HEK293 (cell line): Measurements from ENCODE around the gene HPCA.

ENCODE experiments used
- CTCF ChIA-PET: fragments of 350-600 bp; formaldehyde crosslinking; extraction: SDS; loops from one replicate; lab custom pipeline; 2021; ENCODE audit warnings: antibody characterized with exemption; lab: Yijun Ruan, JAX
- POLR2A ChIA-PET: fragments of 300-600 bp; formaldehyde crosslinking; extraction: SDS; loops from one replicate; lab custom pipeline; 2020; ENCODE audit warnings: antibody characterized with exemption, inconsistent platforms; lab: Yijun Ruan, JAX
- H3K27ac ChIP-seq: fragments of 200-500 bp; sonication (Bioruptor generic); 2 replicates; pipeline ENCODE4 v1.5.1; 2014; ENCODE audit warnings: low read depth, low read length, control low read depth, inconsistent platforms; ENCODE audit errors: extremely low read depth
- H3K36me3 ChIP-seq, 2 experiments: fragments of 200-500 bp in 1 of 2; sonication (Bioruptor generic) in 1 of 2; 1 replicate in 1 of 2; 2 replicates in 1 of 2; pipeline ENCODE4 v1.5.1; 2014 to 2017; ENCODE audit warnings: inconsistent platforms in 2 of 2, low read length in 2 of 2; ENCODE audit not compliant: control insufficient read depth in 2 of 2, insufficient read depth in 1 of 2
- H3K4me1 ChIP-seq: fragments of 200-500 bp; sonication (Bioruptor generic); 2 replicates; pipeline ENCODE4 v1.5.1; 2014; ENCODE audit warnings: mild to moderate bottlenecking, low read length, inconsistent platforms; ENCODE audit not compliant: control insufficient read depth, insufficient read depth
- H3K4me3 ChIP-seq: 2 replicates; pipeline ENCODE4 v1.5.1; 2011; ENCODE audit warnings: low read depth, mild to moderate bottlenecking, control low read depth, low read length, moderate library complexity
- H3K9me3 ChIP-seq: fragments of 200-500 bp; sonication (Bioruptor generic); 2 replicates; pipeline ENCODE4 v1.5.1; 2014; ENCODE audit warnings: low read depth, low read length, inconsistent platforms; ENCODE audit not compliant: control insufficient read depth, insufficient read depth
- EGR2 ChIP-seq: fragments of 450-650 bp; formaldehyde crosslinking; IDR thresholded peaks from 2 replicates; pipeline ENCODE4 v1.5.1; 2016; ENCODE audit warnings: low read depth, missing biosample characterization, missing genetic modification characterization
- GLI2 ChIP-seq: fragments of 450-650 bp; formaldehyde crosslinking; IDR thresholded peaks from 2 replicates; pipeline ENCODE4; 2017; ENCODE audit warnings: missing biosample characterization, missing genetic modification characterization, low read depth, borderline replicate concordance
- HOXA7 ChIP-seq: sonication (generic); formaldehyde crosslinking; IDR thresholded peaks from 2 replicates; pipeline ENCODE4 v1.8.1; 2022; ENCODE audit warnings: missing genetic modification reagents, borderline replicate concordance
- KLF16 ChIP-seq: fragments of 450-650 bp; formaldehyde crosslinking; IDR thresholded peaks from 2 replicates; pipeline ENCODE4 v1.5.1; 2017; ENCODE audit warnings: missing biosample characterization, missing genetic modification characterization
- OVOL3 ChIP-seq: fragments of 450-650 bp; formaldehyde crosslinking; IDR thresholded peaks from 2 replicates; pipeline ENCODE4 v1.5.1; 2016; ENCODE audit warnings: missing biosample characterization, missing genetic modification characterization
- SALL2 ChIP-seq: fragments of 450-650 bp; formaldehyde crosslinking; IDR thresholded peaks from 2 replicates; pipeline ENCODE4 v1.5.0; 2017; ENCODE audit warnings: missing biosample characterization, mild to moderate bottlenecking, missing genetic modification characterization, borderline replicate concordance
- TCF7L2 ChIP-seq: IDR thresholded peaks from 2 replicates; pipeline ENCODE4 v1.6.1; 2011; ENCODE audit warnings: low read depth, mild to moderate bottlenecking, inconsistent platforms, low read length, moderate library complexity, borderline replicate concordance
- ZEB2 ChIP-seq: fragments of 450-650 bp; formaldehyde crosslinking; IDR thresholded peaks from 2 replicates; pipeline ENCODE4 v1.5.1; 2016; ENCODE audit warnings: missing biosample characterization, missing genetic modification characterization
- ZFP3 ChIP-seq: fragments of 450-650 bp; formaldehyde crosslinking; IDR thresholded peaks from 2 replicates; pipeline ENCODE4 v1.5.1; 2016; ENCODE audit warnings: low read depth, missing biosample characterization, missing genetic modification characterization
- ZNF155 ChIP-seq: fragments of 450-650 bp; formaldehyde crosslinking; IDR thresholded peaks from 2 replicates; pipeline ENCODE4 v1.5.1; 2016; ENCODE audit warnings: missing biosample characterization, missing genetic modification characterization
- ZNF202 ChIP-seq: fragments of 450-650 bp; formaldehyde crosslinking; IDR thresholded peaks from 2 replicates; pipeline ENCODE4 v1.5.1; 2016; ENCODE audit warnings: missing biosample characterization, missing genetic modification characterization, borderline replicate concordance
- ZNF24 ChIP-seq: fragments of 450-650 bp; formaldehyde crosslinking; IDR thresholded peaks from 2 replicates; pipeline ENCODE4 v1.5.1; 2016; ENCODE audit warnings: missing biosample characterization, missing genetic modification characterization
- ZNF274 ChIP-seq, 2 experiments: fragments of 200-500 bp in 1 of 2; fragments of 450-650 bp in 1 of 2; sonication (Bioruptor generic) in 1 of 2; formaldehyde crosslinking in 1 of 2; IDR thresholded peaks; 2 replicates each; pipeline versions ENCODE4 v1.5.1 to v1.6.1; 2014 to 2016; ENCODE audit warnings: borderline replicate concordance in 1 of 2, inconsistent platforms in 1 of 2, low read length in 1 of 2, missing biosample characterization in 1 of 2, missing genetic modification characterization in 1 of 2
- ZNF280C ChIP-seq: fragments of 450-650 bp; formaldehyde crosslinking; IDR thresholded peaks from 2 replicates; pipeline ENCODE4 v1.5.1; 2016; ENCODE audit warnings: missing biosample characterization, missing genetic modification characterization
- ZNF311 ChIP-seq: fragments of 450-650 bp; formaldehyde crosslinking; IDR thresholded peaks from 2 replicates; pipeline ENCODE4 v1.5.1; 2017; ENCODE audit warnings: missing biosample characterization, missing genetic modification characterization, borderline replicate concordance
- ZNF37A ChIP-seq: fragments of 450-650 bp; IDR thresholded peaks from 2 replicates; pipeline ENCODE4 v1.5.1; 2018; ENCODE audit warnings: missing biosample characterization, missing genetic modification characterization
- ZNF624 ChIP-seq: fragments of 450-650 bp; formaldehyde crosslinking; IDR thresholded peaks from 2 replicates; pipeline ENCODE4 v1.5.1; 2017; ENCODE audit warnings: missing biosample characterization, missing genetic modification characterization
- ZNF639 ChIP-seq: fragments of 450-650 bp; formaldehyde crosslinking; IDR thresholded peaks from 2 replicates; pipeline ENCODE4 v1.5.1; 2016; ENCODE audit warnings: missing biosample characterization, missing genetic modification characterization
- ZNF660 ChIP-seq: fragments of 450-650 bp; IDR thresholded peaks from 2 replicates; pipeline ENCODE4 v1.5.1; 2018; ENCODE audit warnings: missing biosample characterization, mild to moderate bottlenecking, missing genetic modification characterization
- ZNF692 ChIP-seq: fragments of 450-650 bp; formaldehyde crosslinking; IDR thresholded peaks from 2 replicates; pipeline ENCODE4 v1.5.1; 2016; ENCODE audit warnings: missing biosample characterization, missing genetic modification characterization
- ZNF768 ChIP-seq: fragments of 450-650 bp; formaldehyde crosslinking; IDR thresholded peaks from 2 replicates; pipeline ENCODE4 v1.5.1; 2018; ENCODE audit warnings: missing biosample characterization, mild to moderate bottlenecking, missing genetic modification characterization
- ZNF791 ChIP-seq: fragments of 450-650 bp; formaldehyde crosslinking; IDR thresholded peaks from 2 replicates; pipeline ENCODE4 v1.5.1; 2016; ENCODE audit warnings: missing biosample characterization, missing genetic modification characterization
- ZSCAN16 ChIP-seq: fragments of 450-650 bp; formaldehyde crosslinking; IDR thresholded peaks from 2 replicates; pipeline ENCODE4 v1.5.1; 2016; ENCODE audit warnings: missing biosample characterization, missing genetic modification characterization
- TF ChIP-seq, protein P1 (sequence below): fragments of 450-650 bp; formaldehyde crosslinking; IDR thresholded peaks from 2 replicates; pipeline ENCODE4 v1.5.1; 2016; ENCODE audit warnings: missing biosample characterization, missing genetic modification characterization
- TF ChIP-seq, protein P2 (sequence below): fragments of 450-650 bp; IDR thresholded peaks from 2 replicates; pipeline ENCODE4 v1.5.1; 2018; ENCODE audit warnings: missing biosample characterization, mild to moderate bottlenecking, missing genetic modification characterization

HPCA gene

GRCh38 chr1:32899586-32900296 is 13.4 kb downstream of the HPCA start (continued):
- TF ChIP-seq ZNF280C (tag by site-specific recombination), result no peak
- no peak for TF ChIP-seq GLI2 (tag by site-specific recombination)
- no peak for TF ChIP-seq KLF16
- TF ChIP-seq OVOL3, result no peak
- no peak for TF ChIP-seq ZNF24 (tag by site-specific recombination)
- no peak for TF ChIP-seq ZNF37A (tag by site-specific recombination)
- TF ChIP-seq ZNF791 (tag by site-specific recombination), result no peak
- TF ChIP-seq ZNF274 (IDR thresholded peaks at IDR 0.05; ENCODE audit: low read length), result no peak
- no peak for TF ChIP-seq ZNF274 (tag by site-specific recombination; IDR thresholded peaks at IDR 0.05; ENCODE audit: borderline replicate concordance)
- TF ChIP-seq, protein P1, sequence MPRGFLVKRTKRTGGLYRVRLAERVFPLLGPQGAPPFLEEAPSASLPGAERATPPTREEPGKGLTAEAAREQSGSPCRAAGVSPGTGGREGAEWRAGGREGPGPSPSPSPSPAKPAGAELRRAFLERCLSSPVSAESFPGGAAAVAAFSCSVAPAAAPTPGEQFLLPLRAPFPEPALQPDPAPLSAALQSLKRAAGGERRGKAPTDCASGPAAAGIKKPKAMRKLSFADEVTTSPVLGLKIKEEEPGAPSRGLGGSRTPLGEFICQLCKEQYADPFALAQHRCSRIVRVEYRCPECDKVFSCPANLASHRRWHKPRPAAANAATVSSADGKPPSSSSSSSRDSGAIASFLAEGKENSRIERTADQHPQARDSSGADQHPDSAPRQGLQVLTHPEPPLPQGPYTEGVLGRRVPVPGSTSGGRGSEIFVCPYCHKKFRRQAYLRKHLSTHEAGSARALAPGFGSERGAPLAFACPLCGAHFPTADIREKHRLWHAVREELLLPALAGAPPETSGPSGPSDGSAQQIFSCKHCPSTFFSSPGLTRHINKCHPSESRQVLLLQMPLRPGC, result no peak

- no peaks in the 10 kb centered on the region for H3K4me1 ChIP-seq
- peak overlapping the region; percentile 41 for H3K4me3 ChIP-seq
- TF ChIP-seq ZFP3 (tag by site-specific recombination) (no peak), HOXA7 (no peak), ZNF311 (no peak), ZSCAN16 (no peak), ZNF660 (tag by site-specific recombination) (no peak), ZNF624 (tag by site-specific recombination) (no peak), TCF7L2 (no peak), ZNF768 (tag by site-specific recombination) (no peak), ZNF202 (tag by site-specific recombination) (no peak), ZNF155 (tag by site-specific recombination) (no peak), ZNF639 (no peak), EGR2 (tag by site-specific recombination) (no peak), SALL2 (tag by site-specific recombination) (no peak), ZNF692 (no peak), ZEB2 (tag by site-specific recombination) (no peak)
- TF ChIP-seq, protein P2, sequence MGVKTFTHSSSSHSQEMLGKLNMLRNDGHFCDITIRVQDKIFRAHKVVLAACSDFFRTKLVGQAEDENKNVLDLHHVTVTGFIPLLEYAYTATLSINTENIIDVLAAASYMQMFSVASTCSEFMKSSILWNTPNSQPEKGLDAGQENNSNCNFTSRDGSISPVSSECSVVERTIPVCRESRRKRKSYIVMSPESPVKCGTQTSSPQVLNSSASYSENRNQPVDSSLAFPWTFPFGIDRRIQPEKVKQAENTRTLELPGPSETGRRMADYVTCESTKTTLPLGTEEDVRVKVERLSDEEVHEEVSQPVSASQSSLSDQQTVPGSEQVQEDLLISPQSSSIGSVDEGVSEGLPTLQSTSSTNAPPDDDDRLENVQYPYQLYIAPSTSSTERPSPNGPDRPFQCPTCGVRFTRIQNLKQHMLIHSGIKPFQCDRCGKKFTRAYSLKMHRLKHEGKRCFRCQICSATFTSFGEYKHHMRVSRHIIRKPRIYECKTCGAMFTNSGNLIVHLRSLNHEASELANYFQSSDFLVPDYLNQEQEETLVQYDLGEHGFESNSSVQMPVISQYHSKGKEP (tag by site-specific recombination), result no peak
- no peaks in the 10 kb centered on the region for H3K36me3 ChIP-seq
- CTCF ChIA-PET, result interaction anchor here (0.6 to 1.5 kb wide), 2 partner anchors 33 to 240 kb away, joined by 3 read pairs; no protein-coding TSS in a partner anchor
- POLR2A ChIA-PET, result no interaction called here
- H3K27ac ChIP-seq, result no peak overlapping the region
- no peaks in the 10 kb centered on the region for H3K9me3 ChIP-seq
Observed at GRCh38 chr1:32900371-32900955, 14.2 kb downstream of the HPCA start.
